HepG2 (cell line): ENCODE measurements around the gene CXADR. TPM values are rescaled to one million over a fixed set of nuclear protein-coding genes. Genes with fewer than 3 reads are reported as not detected.

Experiments used
- CEBPB ChIP-seq: IDR thresholded peaks from 2 replicates; pipeline ENCODE4 v1.6.1; 2011; ENCODE audit warnings: low read depth, low read length, improper control_type of control experiment, borderline replicate concordance
- GATAD2A ChIP-seq: IDR thresholded peaks from 2 replicates; pipeline ENCODE4 v1.6.1; 2016
- KAT2B ChIP-seq: fragments of 150-350 bp; IDR thresholded peaks from 2 replicates; pipeline ENCODE4 v1.6.1; 2014; ENCODE audit warnings: low read depth, low read length, borderline replicate concordance
- KDM6A ChIP-seq: IDR thresholded peaks from 2 replicates; pipeline ENCODE4 v1.6.1; 2016; ENCODE audit warnings: low read depth
- KLF13 ChIP-seq: sonication (generic); formaldehyde crosslinking; IDR thresholded peaks from 2 replicates; pipeline ENCODE4 v1.4.0; 2020; ENCODE audit warnings: mild to moderate bottlenecking, missing genetic modification reagents
- KLF16 ChIP-seq, 2 experiments: sonication (generic) in 1 of 2; formaldehyde crosslinking in 1 of 2; IDR thresholded peaks; 2 replicates each; pipeline versions ENCODE4 v1.6.1 to v1.8.0; 2016 to 2023; ENCODE audit warnings: missing genetic modification reagents in 2 of 2, missing compliant biosample characterization in 1 of 2
- MIER2 ChIP-seq: IDR thresholded peaks from 2 replicates; pipeline ENCODE4 v1.6.1; 2016; ENCODE audit warnings: missing biosample characterization, missing genetic modification reagents
- PATZ1 ChIP-seq: sonication (generic); formaldehyde crosslinking; IDR thresholded peaks from 2 replicates; pipeline ENCODE4 v1.4.0; 2020; ENCODE audit warnings: missing genetic modification reagents
- SOX13 ChIP-seq, 3 experiments: fragments of 450-650 bp in 1 of 3; sonication (generic) in 1 of 3; formaldehyde crosslinking in 1 of 3; IDR thresholded peaks in 2 of 3; conservative IDR thresholded peaks in 1 of 3; 2 replicates each; pipeline versions ENCODE4 v1.5.0 to v1.6.1; 2016 to 2020; ENCODE audit warnings: antibody characterized with exemption in 1 of 3, mild to moderate bottlenecking in 1 of 3, missing compliant biosample characterization in 1 of 3, missing genetic modification reagents in 1 of 3, moderate library complexity in 1 of 3
- TFDP2 ChIP-seq: sonication (generic); formaldehyde crosslinking; IDR thresholded peaks from 2 replicates; pipeline ENCODE4 v1.4.0; 2020; ENCODE audit warnings: missing genetic modification reagents
- YEATS4 ChIP-seq: sonication (generic); formaldehyde crosslinking; IDR thresholded peaks from 2 replicates; pipeline ENCODE4 v1.4.0; 2020; ENCODE audit warnings: missing genetic modification reagents, borderline replicate concordance
- ZBED4 ChIP-seq: sonication (generic); formaldehyde crosslinking; IDR thresholded peaks from 2 replicates; pipeline ENCODE4 v1.4.0; 2020; ENCODE audit warnings: missing genetic modification reagents, borderline replicate concordance
- ZBTB49 ChIP-seq: sonication (generic); formaldehyde crosslinking; IDR thresholded peaks from 2 replicates; pipeline ENCODE4 v1.4.0; 2020; ENCODE audit warnings: missing genetic modification reagents, borderline replicate concordance
- ZFP37 ChIP-seq: sonication (generic); formaldehyde crosslinking; IDR thresholded peaks from 2 replicates; pipeline ENCODE4 v1.4.0; 2020; ENCODE audit warnings: missing genetic modification reagents, borderline replicate concordance
- ZNF274 ChIP-seq: sonication (generic); formaldehyde crosslinking; IDR thresholded peaks from 2 replicates; pipeline ENCODE4 v1.5.1; 2020; ENCODE audit warnings: mild to moderate bottlenecking, missing genetic modification reagents
- ZNF670 ChIP-seq: sonication (generic); formaldehyde crosslinking; IDR thresholded peaks from 2 replicates; pipeline ENCODE4 v1.8.0; 2022; ENCODE audit warnings: mild to moderate bottlenecking, missing genetic modification reagents, borderline replicate concordance
- ZNF720 ChIP-seq: sonication (generic); formaldehyde crosslinking; IDR thresholded peaks from 2 replicates; pipeline ENCODE4 v1.4.0; 2020; ENCODE audit warnings: missing genetic modification reagents
- polyA plus RNA-seq, 8 experiments: library from polyadenylated mRNA; depleted of rRNA in 3 of 8; stranded (reverse) in 7 of 8; unstranded in 1 of 8; fragments of >200 nt; fragmentation: Illumina TruSeq in 4 of 8; extraction: Trizol in 4 of 8; gene quantifications; 2 replicates each; pipeline versions ENCODE4 v1.2.1 to v1.2.3, GENCODE V29; 2011 to 2016; ENCODE audit warnings: low read depth in 4 of 8, missing spikeins in 1 of 8, mixed read lengths in 1 of 8; ENCODE audit not compliant: insufficient read depth in 1 of 8
- total RNA-seq, 5 experiments: library from RNA; depleted of rRNA; stranded (reverse); fragments of >200 nt; fragmentation: Illumina TruSeq; extraction: Trizol; gene quantifications; 2 replicates each; pipeline ENCODE4 v1.2.3, GENCODE V29; 2016; ENCODE audit warnings: low read depth in 1 of 5

CXADR gene
- total and polyA plus RNA-seq, 2 of the 13 experiments (the other 11 are each of a cell fraction or from before 2014, with no cell fraction given): 86.8 to 110 TPM

GRCh38 chr21:17523007-17523451 is 10.2 kb downstream of the CXADR start (continued):
- TF ChIP-seq ZBED4 (peak; percentile 39; the same call in 1 of the 2 replicates), TFDP2 (CRISPR knock-in tag) (peak; percentile 46; the same call in 1 of the 2 replicates), KDM6A (CRISPR knock-in tag) (peak; percentile 99), KLF13 (CRISPR knock-in tag) (no peak), ZFP37 (CRISPR knock-in tag) (peak; percentile 91), CEBPB (peak; percentile 66), YEATS4 (peak; percentile 86; the same call in 1 of the 2 replicates), GATAD2A (CRISPR knock-in tag) (peak; percentile 100), ZBTB49 (no peak), ZNF670 (CRISPR knock-in tag) (peak; percentile 91; the same call in 1 of the 2 replicates), KLF16 (CRISPR knock-in tag; IDR thresholded peaks at IDR 0.05) (peak in 1 of 2 experiments; percentile 95; a peak in 2 of 4 replicates), SOX13 (IDR thresholded peaks at IDR 0.05) (peak; percentile 96), SOX13 (CRISPR knock-in tag; conservative IDR thresholded peaks at IDR 0.05 in 1 of 2, IDR thresholded peaks at IDR 0.05 in 1 of 2) (peak in 1 of 2 experiments; percentile 100; a peak in 2 of 4 replicates), KAT2B (no peak), ZNF720 (CRISPR knock-in tag) (no peak), PATZ1 (CRISPR knock-in tag) (peak; percentile 60; the same call in 1 of the 2 replicates), MIER2 (CRISPR knock-in tag) (peak; percentile 87), ZNF274 (CRISPR knock-in tag) (no peak; the same call in 1 of the 2 replicates)
